Measurements from ENCODE around the gene KIF5A.

GRCh38 chr12:57535764-57536596 lies 13.9 kb upstream of the KIF5A start:
- TF ChIP-seq CTCF (conservative IDR thresholded peaks at IDR 0.05; ENCODE audit: low read depth, low read length) (no peak), POLR2A (IDR thresholded peaks at IDR 0.05; ENCODE audit: low read depth, low read length) (no peak), USF2 (IDR thresholded peaks at IDR 0.05; ENCODE audit: low read depth, low read length) (no peak), SMC3 (IDR thresholded peaks at IDR 0.05; ENCODE audit: low read depth, low read length) (no peak)
